ENCODE results near the gene KCNMB2.

Gene KCNMB2

DNA sequence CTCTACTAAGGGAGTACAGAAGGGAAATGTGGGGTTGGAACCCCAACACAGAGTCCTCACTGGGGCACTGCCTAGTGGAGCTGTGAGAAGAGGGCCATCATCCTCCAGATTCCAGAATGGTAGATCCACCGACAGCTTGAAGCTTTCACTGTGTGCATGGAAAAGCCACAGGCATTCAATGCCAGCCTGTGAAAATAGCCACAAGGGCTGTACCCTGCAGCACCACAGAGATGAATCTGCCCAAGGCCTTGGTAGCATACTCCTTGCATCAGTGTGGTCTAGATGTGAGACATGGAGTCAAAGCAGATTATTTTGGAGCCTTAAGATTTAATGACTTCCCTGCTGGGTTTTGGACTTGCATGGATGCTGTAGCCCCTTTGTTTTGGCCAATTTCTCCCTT, 39.3 kb upstream of the KCNMB2 start:
- no peak for DNase-seq (ENCODE audit: extremely low spot score)
- TF ChIP-seq BHLHE40 (IDR thresholded peaks at IDR 0.05; ENCODE audit: borderline replicate concordance) (no peak), L3MBTL2 (conservative IDR thresholded peaks at IDR 0.05) (no peak), HDGF (IDR thresholded peaks at IDR 0.05; ENCODE audit: borderline replicate concordance) (no peak), FOXA1 (IDR thresholded peaks at IDR 0.05) (no peak), FOXM1 (IDR thresholded peaks at IDR 0.05; ENCODE audit: borderline replicate concordance) (no peak), ELF4 (IDR thresholded peaks at IDR 0.05) (no peak), TARDBP (IDR thresholded peaks at IDR 0.05) (no peak), ARNT (IDR thresholded peaks at IDR 0.05) (no peak), CTBP1 (IDR thresholded peaks at IDR 0.05; ENCODE audit: borderline replicate concordance) (no peak)
- TF ChIP-seq, protein P1, sequence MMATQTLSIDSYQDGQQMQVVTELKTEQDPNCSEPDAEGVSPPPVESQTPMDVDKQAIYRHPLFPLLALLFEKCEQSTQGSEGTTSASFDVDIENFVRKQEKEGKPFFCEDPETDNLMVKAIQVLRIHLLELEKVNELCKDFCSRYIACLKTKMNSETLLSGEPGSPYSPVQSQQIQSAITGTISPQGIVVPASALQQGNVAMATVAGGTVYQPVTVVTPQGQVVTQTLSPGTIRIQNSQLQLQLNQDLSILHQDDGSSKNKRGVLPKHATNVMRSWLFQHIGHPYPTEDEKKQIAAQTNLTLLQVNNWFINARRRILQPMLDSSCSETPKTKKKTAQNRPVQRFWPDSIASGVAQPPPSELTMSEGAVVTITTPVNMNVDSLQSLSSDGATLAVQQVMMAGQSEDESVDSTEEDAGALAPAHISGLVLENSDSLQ (IDR thresholded peaks at IDR 0.05): no peak
- POLR2A ChIA-PET: no interaction called here
- CTCF ChIA-PET: no interaction called here

DNA sequence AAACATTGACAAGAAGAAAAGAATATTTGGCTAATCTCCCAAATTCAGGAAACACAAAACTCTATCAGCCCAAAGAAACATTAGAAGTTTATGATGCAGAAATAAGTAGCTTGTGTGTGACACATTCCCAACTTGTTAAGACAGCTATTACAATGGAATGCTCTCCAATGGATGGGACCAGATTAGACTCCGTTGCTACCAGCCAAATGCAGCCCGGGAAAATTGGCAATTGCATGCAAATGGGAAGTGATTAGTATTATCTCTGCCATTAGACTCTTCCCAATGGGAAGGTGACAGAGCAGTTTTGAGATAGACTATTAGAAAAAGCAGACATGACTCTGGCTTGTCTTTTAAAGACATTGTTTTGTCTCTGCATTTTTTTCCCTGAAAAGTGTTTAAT, 37.4 kb upstream of the KCNMB2 start:
- TF ChIP-seq NFRKB (IDR thresholded peaks at IDR 0.05) (no peak), SUZ12 (IDR thresholded peaks at IDR 0.05) (no peak), FOXM1 (IDR thresholded peaks at IDR 0.05; ENCODE audit: borderline replicate concordance) (no peak), FOXA1 (IDR thresholded peaks at IDR 0.05) (no peak), ZNF384 (IDR thresholded peaks at IDR 0.05) (no peak), TARDBP (IDR thresholded peaks at IDR 0.05) (no peak), L3MBTL2 (conservative IDR thresholded peaks at IDR 0.05) (no peak), ARNT (IDR thresholded peaks at IDR 0.05) (no peak), HDGF (IDR thresholded peaks at IDR 0.05; ENCODE audit: borderline replicate concordance) (no peak), CTBP1 (IDR thresholded peaks at IDR 0.05; ENCODE audit: borderline replicate concordance) (no peak), SP1 (IDR thresholded peaks at IDR 0.05) (no peak), BHLHE40 (IDR thresholded peaks at IDR 0.05; ENCODE audit: borderline replicate concordance) (no peak), FOXK2 (IDR thresholded peaks at IDR 0.05) (no peak), LEF1 (IDR thresholded peaks at IDR 0.05; ENCODE audit: borderline replicate concordance) (no peak), ELF4 (IDR thresholded peaks at IDR 0.05) (no peak)
- TF ChIP-seq, protein P1 (IDR thresholded peaks at IDR 0.05): no peak
- POLR2A ChIA-PET: no interaction called here
- CTCF ChIA-PET: no interaction called here
- DNase-seq (ENCODE audit: extremely low spot score): no peak

DNA sequence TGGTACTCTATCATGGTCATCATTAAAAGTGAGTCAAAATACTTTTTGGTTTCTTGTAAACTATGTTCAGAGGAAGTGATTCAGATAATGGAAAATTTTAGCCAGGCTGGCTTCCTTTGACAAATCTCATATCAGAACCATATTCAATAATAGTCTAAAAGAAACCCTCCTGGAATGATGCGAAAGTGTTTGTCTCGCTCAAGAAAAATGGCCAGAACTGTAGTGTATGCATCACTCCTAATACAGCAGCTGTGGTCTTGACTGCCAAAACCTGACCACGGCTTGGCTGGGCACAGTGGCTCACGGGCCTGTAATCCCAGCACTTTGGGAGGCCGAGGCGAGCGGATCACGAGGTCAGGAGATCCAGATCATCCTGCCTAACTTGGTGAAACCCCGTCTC, 35.6 kb upstream of the KCNMB2 start:
- TF ChIP-seq ZNF384 (IDR thresholded peaks at IDR 0.05) (no peak), NFRKB (IDR thresholded peaks at IDR 0.05) (no peak), TARDBP (IDR thresholded peaks at IDR 0.05) (no peak)
- POLR2A ChIA-PET: no interaction called here
- no peak for DNase-seq (ENCODE audit: extremely low spot score)
- CTCF ChIA-PET: no interaction called here

DNA sequence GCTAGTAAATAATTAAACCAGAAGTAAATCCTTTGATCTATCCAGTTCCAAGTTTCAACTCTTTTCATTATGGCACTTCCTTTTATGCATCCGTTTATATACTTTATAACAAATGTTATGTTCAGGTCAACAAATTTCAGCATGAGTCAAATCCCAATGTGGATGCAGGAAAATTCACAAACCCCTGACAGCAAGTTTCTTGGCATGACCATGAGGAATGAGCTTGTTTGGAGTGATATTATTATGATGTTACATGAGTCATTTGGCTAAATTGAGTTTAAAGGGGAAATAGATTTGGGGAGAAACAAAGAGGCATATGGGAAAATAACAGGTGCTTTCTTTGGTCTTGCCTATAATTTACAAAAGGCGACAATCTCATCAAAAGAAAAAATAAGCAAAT, 32.1 kb upstream of the KCNMB2 start:
- ChIA-PET POLR2A (no interaction called here), CTCF (no interaction called here)
- no peak for DNase-seq (ENCODE audit: extremely low spot score)
- TF ChIP-seq FOXA1 (IDR thresholded peaks at IDR 0.05): no peak
- TF ChIP-seq HDGF (IDR thresholded peaks at IDR 0.05; ENCODE audit: borderline replicate concordance): no peak
- TF ChIP-seq NFRKB (IDR thresholded peaks at IDR 0.05): no peak
- TF ChIP-seq CTBP1 (IDR thresholded peaks at IDR 0.05; ENCODE audit: borderline replicate concordance): no peak
- TF ChIP-seq FOXM1 (IDR thresholded peaks at IDR 0.05; ENCODE audit: borderline replicate concordance): no peak
- no peak for TF ChIP-seq TARDBP (IDR thresholded peaks at IDR 0.05)

DNA sequence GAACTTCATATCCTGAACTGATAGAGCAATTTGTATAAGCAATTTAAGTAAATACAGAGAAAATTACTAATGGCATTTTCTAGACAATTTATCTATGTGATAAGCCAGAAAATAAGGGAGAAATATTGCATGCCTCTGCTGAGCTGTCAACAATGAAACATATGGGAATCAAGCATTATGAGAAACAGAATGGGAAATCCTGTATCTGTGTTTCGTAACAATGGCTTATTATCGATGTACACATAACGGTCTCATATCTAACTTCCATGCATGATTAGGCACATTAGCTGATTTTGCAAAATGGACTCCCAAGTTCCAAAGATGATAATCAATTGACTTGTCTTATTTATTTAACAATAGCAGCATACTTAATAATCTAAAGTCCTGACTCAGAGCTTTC, 30.4 kb upstream of the KCNMB2 start:
- DNase-seq (ENCODE audit: extremely low spot score): no peak
- ChIA-PET POLR2A (no interaction called here), CTCF (no interaction called here)
- TF ChIP-seq LEF1 (IDR thresholded peaks at IDR 0.05; ENCODE audit: borderline replicate concordance) (no peak), ELF4 (IDR thresholded peaks at IDR 0.05) (no peak), ARNT (IDR thresholded peaks at IDR 0.05) (no peak), FOXM1 (IDR thresholded peaks at IDR 0.05; ENCODE audit: borderline replicate concordance) (no peak), HDGF (IDR thresholded peaks at IDR 0.05; ENCODE audit: borderline replicate concordance) (no peak), BHLHE40 (IDR thresholded peaks at IDR 0.05; ENCODE audit: borderline replicate concordance) (no peak), ZNF384 (IDR thresholded peaks at IDR 0.05) (no peak), TARDBP (IDR thresholded peaks at IDR 0.05) (no peak), SUZ12 (IDR thresholded peaks at IDR 0.05) (no peak), SP1 (IDR thresholded peaks at IDR 0.05) (no peak), CTBP1 (IDR thresholded peaks at IDR 0.05; ENCODE audit: borderline replicate concordance) (no peak), FOXK2 (IDR thresholded peaks at IDR 0.05) (no peak), FOXA1 (IDR thresholded peaks at IDR 0.05) (no peak), L3MBTL2 (conservative IDR thresholded peaks at IDR 0.05) (no peak), NFRKB (IDR thresholded peaks at IDR 0.05) (no peak)
- TF ChIP-seq, protein P1 (IDR thresholded peaks at IDR 0.05): no peak

DNA sequence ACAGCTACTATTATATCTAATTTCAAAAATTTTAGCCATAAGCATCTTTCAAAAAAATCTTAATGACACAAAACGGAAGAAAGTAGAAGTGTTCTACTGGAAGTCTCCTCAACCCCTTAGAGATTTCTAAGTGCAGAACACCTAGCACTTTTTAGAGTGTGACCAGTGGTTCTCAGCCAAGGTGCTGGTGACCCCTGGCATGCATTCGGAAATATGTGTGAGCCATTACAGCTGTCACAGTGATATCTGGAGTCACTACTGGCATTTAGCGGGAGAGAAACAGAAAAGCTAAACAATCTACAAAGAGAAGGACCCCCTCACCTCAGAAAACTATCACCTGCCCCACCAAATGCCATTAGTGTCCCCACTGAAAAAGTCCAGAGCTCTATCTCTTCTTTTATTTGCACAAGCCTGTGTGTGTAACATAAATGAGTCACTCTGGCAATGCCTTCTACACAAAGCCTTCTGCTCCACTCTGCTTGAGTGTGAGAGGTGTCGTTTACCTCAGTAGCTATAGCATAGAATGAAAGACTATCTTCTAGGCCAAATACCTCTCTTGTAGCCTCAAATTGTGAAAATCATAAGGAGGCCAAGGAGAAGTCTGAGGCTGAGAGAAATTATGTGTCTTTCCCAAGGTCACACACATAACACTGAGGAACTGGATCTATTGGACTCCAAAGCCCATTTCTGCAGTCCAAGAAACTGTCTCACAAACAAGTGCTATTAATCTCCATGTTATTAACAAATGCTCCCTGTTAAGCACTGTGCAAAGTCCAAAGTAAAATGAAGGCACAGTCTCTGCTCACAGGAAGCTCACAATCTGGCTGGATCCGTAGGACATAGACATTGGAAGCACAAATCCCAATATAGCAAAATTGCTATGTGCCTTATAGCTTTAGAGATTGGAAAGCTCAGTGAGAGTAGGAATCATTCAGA, 28.5 kb upstream of the KCNMB2 start:
- ChIA-PET CTCF (no interaction called here), POLR2A (no interaction called here)
- DNase-seq (ENCODE audit: extremely low spot score): no peak
- TF ChIP-seq LEF1 (IDR thresholded peaks at IDR 0.05; ENCODE audit: borderline replicate concordance): no peak

Measured in HEK293T (cell line).